Activated B cell treated with CpG ODN at 0.5 μM for 24 hours (primary cell): ENCODE results near the gene NMNAT2. TPM values are rescaled to one million over a fixed set of nuclear protein-coding genes. Genes with fewer than 3 reads are reported as not detected.

Experiments
- ATAC-seq: fragments of 200-7000 bp; cut with Tn5 transposase; one replicate; pipeline ENCODE4 v1.10.0; 2021; ENCODE audit warnings: low read depth, mild to moderate bottlenecking, moderate library complexity
- CTCF ChIA-PET: fragments of 350-600 bp; sonication (Branson Sonifier 250); formaldehyde crosslinking; loops from one replicate; lab custom pipeline; 2021; ENCODE audit warnings: antibody characterized with exemption; lab: Charles Lee
- POLR2A ChIA-PET: fragments of 350-600 bp; sonication (Branson Sonifier 250); formaldehyde crosslinking; loops from one replicate; lab custom pipeline; 2021; ENCODE audit warnings: antibody characterized with exemption; lab: Charles Lee
- DNase-seq: peaks from one replicate; pipeline ENCODE4 v3.0.0; 2022
- H3K27ac Mint-ChIP-seq: one replicate; pipeline ENCODE4 v1.8.0; 2020; ENCODE audit warnings: mixed read lengths
- H3K27me3 Mint-ChIP-seq: one replicate; pipeline ENCODE4 v1.8.0; 2021; ENCODE audit warnings: mixed read lengths
- H3K36me3 Mint-ChIP-seq: one replicate; pipeline ENCODE4 v1.8.0; 2021; ENCODE audit warnings: low read depth, mixed read lengths
- H3K4me1 Mint-ChIP-seq: one replicate; pipeline ENCODE4 v1.8.0; 2021; ENCODE audit warnings: mixed read lengths
- H3K4me3 Mint-ChIP-seq: one replicate; pipeline ENCODE4 v1.8.0; 2020; ENCODE audit warnings: mild to moderate bottlenecking, mixed read lengths
- H3K9me3 Mint-ChIP-seq: one replicate; pipeline ENCODE4 v1.8.0; 2020; ENCODE audit warnings: mixed read lengths
- intact Hi-C: fragments of 100-400 bp; cut with micrococcal nuclease; formaldehyde crosslinking; loops from one replicate; pipeline ENCODE4 v1.15.1; 2024
- total RNA-seq: library from RNA; stranded (reverse); gene quantifications from 2 replicates; pipeline ENCODE4 v1.2.3, GENCODE V29; 2022
- TF ChIP-seq, protein P1 (sequence below): fragments of 200-600 bp; IDR thresholded peaks from one replicate; pipeline ENCODE4 v1.8.0; 2022; ENCODE audit warnings: antibody characterized with exemption, mild to moderate bottlenecking

Gene NMNAT2
- total RNA-seq, 1 donor from 2014 or later = not detected

DNA sequence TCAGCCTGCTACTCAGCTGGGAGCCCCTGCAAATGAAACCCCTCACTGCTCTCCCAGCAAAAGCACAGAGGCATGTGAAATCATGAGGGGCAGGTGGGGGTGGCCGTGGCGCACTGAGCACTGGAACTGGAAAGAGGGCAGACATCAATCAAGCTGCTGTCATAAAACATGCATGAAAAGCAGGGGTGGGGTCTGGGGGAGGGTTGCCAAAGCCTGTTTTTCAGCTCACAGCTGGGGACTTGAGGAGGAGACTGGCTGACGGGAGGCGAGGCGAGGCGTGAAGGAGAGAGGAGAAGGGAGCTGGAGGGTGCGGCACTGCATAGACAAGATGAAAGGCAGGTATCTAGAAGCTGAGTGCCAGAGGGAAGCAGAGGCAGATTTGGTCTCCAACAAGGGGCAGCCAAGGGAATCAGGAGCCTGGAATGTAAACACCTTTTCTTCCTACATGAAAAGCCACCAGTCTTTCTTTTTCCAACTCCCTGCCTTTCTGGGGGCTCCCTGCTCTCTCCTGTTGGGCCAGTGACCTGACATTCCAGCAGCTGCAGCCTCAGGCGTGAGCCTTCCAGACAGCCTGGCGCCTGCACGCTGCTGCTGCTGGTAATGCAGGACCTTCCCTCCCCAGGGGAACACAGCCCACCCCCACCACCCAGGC is 87.0 kb downstream of the NMNAT2 start:
- TF ChIP-seq, protein P1, sequence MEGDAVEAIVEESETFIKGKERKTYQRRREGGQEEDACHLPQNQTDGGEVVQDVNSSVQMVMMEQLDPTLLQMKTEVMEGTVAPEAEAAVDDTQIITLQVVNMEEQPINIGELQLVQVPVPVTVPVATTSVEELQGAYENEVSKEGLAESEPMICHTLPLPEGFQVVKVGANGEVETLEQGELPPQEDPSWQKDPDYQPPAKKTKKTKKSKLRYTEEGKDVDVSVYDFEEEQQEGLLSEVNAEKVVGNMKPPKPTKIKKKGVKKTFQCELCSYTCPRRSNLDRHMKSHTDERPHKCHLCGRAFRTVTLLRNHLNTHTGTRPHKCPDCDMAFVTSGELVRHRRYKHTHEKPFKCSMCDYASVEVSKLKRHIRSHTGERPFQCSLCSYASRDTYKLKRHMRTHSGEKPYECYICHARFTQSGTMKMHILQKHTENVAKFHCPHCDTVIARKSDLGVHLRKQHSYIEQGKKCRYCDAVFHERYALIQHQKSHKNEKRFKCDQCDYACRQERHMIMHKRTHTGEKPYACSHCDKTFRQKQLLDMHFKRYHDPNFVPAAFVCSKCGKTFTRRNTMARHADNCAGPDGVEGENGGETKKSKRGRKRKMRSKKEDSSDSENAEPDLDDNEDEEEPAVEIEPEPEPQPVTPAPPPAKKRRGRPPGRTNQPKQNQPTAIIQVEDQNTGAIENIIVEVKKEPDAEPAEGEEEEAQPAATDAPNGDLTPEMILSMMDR = no peak
- H3K4me3 Mint-ChIP-seq = no peak overlapping the region

DNA sequence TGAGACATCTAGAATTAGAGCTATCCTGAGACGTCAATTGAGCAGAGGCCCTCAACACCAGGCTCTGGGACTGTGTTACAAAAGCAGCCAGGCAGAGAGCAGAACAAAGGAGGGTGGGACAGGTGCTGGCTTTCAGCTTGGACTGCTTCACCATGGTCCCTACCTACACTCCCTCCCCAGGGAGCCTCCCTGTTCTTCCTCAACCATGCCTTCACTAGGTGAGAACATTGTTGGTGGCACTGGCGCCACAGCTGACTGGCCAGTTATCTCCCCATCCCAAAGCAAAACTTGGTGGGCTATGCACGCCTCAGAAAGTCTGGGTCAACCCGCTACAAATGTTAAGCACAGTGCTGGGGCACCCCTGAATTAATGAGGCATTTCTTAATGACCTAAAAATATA is 87.8 kb downstream of the NMNAT2 start:
- TF ChIP-seq, protein P1 = no peak
- POLR2A ChIA-PET = no interaction called here
- Mint-ChIP-seq H3K36me3 (no peaks in the 10 kb centered on the region), H3K9me3 (no peaks in the 10 kb centered on the region), H3K27me3 (peaks cover 30% of the 10 kb centered on the region), H3K27ac (no peak overlapping the region), H3K4me3 (no peak overlapping the region), H3K4me1 (no peaks in the 10 kb centered on the region)
- ATAC-seq (no peak), DNase-seq (no peak)
- intact Hi-C loops = no loop called here
- CTCF ChIA-PET = no interaction called here

More for the DNA sequence above, 87.0 kb downstream of the NMNAT2 start:
- ATAC-seq (no peak), DNase-seq (no peak)
- ChIA-PET POLR2A (no interaction called here), CTCF (no interaction called here)
- Mint-ChIP-seq H3K27ac (no peak overlapping the region), H3K4me1 (no peaks in the 10 kb centered on the region), H3K36me3 (no peaks in the 10 kb centered on the region), H3K9me3 (no peaks in the 10 kb centered on the region), H3K27me3 (peaks cover 27% of the 10 kb centered on the region)
- intact Hi-C loops = no loop called here

DNA sequence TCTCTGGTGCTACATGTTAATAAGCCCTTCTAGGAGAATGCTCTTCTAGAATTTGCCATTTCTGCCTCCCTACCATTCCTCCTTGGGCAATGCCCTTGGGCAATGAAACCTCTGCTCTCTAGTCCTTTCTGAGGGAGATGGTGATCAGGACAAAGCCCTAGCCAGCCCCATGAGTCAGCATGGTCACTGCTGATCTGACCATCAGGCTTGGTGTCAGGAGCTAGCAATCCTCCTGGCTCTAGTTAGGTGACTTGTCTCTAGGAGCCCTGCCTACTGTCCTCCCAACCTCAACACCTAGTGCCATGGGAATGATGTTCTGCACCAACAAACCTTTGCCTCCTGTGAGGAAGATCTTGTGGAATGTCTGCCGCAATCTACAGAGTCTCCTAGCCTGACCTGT is 89.8 kb downstream of the NMNAT2 start:
- Mint-ChIP-seq H3K27me3 (peaks cover 19% of the 10 kb centered on the region), H3K9me3 (no peaks in the 10 kb centered on the region), H3K27ac (no peak overlapping the region), H3K4me1 (no peaks in the 10 kb centered on the region), H3K36me3 (no peaks in the 10 kb centered on the region), H3K4me3 (no peak overlapping the region)
- CTCF ChIA-PET = no interaction called here
- DNase-seq (no peak), ATAC-seq (no peak)
- TF ChIP-seq, protein P1 = no peak
- intact Hi-C loops = no loop called here
- POLR2A ChIA-PET = no interaction called here

DNA sequence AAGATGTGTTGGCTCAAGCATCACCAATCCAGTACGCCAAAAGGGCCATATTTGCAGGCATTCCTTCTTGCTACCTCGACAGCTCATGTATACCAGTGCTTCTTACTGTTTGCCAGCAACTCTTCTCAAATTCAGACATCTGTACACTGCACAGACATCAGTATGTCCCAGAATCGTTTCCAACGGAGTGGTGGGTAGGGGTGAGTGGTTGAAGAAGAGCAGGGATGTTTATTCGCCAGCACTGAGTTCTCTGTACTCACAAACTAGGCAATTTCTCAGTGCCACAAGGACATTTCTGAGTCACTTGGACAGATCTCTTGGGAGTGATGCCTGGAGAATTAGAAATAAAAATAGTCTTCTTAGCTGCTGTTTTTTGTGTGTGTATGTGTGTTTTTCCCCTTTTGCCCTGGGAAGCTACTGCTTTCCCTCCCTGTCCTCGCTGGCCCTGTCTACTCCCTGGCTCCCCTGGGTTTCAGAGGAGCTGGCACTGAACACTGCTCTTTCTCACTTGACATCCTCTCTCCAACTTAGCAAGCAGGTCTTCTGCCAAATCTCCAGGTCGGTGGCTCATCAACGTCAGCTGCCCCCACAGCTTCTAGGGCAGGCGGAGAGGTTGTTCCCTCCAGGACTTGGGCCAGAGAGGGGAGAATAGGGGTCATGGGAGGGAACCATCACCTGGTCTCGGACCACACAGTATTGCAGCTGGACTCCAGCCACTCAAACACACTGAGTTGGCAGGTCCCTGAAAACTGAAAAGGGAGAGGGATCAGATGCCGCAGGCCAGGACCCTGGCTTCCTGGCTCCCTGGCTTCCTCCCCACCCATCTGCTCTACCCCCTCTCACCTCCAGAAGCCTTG is 90.5 kb downstream of the NMNAT2 start:
- Mint-ChIP-seq H3K9me3 (no peaks in the 10 kb centered on the region), H3K36me3 (no peaks in the 10 kb centered on the region), H3K4me1 (no peaks in the 10 kb centered on the region), H3K27ac (no peak overlapping the region), H3K27me3 (peaks cover 23% of the 10 kb centered on the region), H3K4me3 (no peak overlapping the region)
- TF ChIP-seq, protein P1 = no peak
- POLR2A ChIA-PET = no interaction called here
- CTCF ChIA-PET = no interaction called here
- no peak for ATAC-seq
- intact Hi-C loops = no loop called here
- DNase-seq = no peak
